OCI-M2 (cell line): ENCODE measurements around the gene DCST2.

Source experiments
- DNase-seq: peaks from one replicate; lab custom pipeline; 2025; ENCODE audit not compliant: unreplicated experiment; lab: John Stamatoyannopoulos, UW

The DCST2 gene

GRCh38 chr1:155050560-155051341 is 17.2 kb upstream of the DCST2 start, which contains the start of gene ADAM15:
TSS of gene ADAM15 (plus strand) at chr1:155051316. CDS start at chr1:155051387, 71 bp downstream.
- no peak for DNase-seq

- DNase-seq: no peak
Measured at GRCh38 chr1:155049651-155050559, 16.3 kb upstream of the DCST2 start.

- no peak for DNase-seq
Measured at GRCh38 chr1:155048449-155049334, 15.1 kb upstream of the DCST2 start.

GRCh38 chr1:155044812-155045657 is 11.5 kb upstream of the DCST2 start:
- DNase-seq: peak; percentile 26

GRCh38 chr1:155044365-155044764 is 10.8 kb upstream of the DCST2 start:
- no peak for DNase-seq

- DNase-seq: no peak
Measured at GRCh38 chr1:155043793-155044192, 10.2 kb upstream of the DCST2 start.

- no peak for DNase-seq
Measured at GRCh38 chr1:155043301-155043702, 9.7 kb upstream of the DCST2 start.

- DNase-seq: no peak
Measured at GRCh38 chr1:155042789-155043188, 9.2 kb upstream of the DCST2 start.

- no peak for DNase-seq
Measured at GRCh38 chr1:155040358-155041093, 6.9 kb upstream of the DCST2 start.

- DNase-seq: no peak
Measured at GRCh38 chr1:155039308-155039669, 5.7 kb upstream of the DCST2 start.

- no peak for DNase-seq
Measured at GRCh38 chr1:155038602-155039307, 5.2 kb upstream of the DCST2 start.

- DNase-seq: no peak
Measured at GRCh38 chr1:155037851-155038441, 4.4 kb upstream of the DCST2 start.

- no peak for DNase-seq
Measured at GRCh38 chr1:155037043-155037442, 3.5 kb upstream of the DCST2 start.

- DNase-seq: no peak
Measured at GRCh38 chr1:155035936-155036335, 2.4 kb upstream of the DCST2 start.

- no peak for DNase-seq
Measured at GRCh38 chr1:155034318-155035208, 982 bp upstream of the DCST2 start.

- no peak for DNase-seq
Measured at GRCh38 chr1:155032886-155033285, 695 bp downstream of the DCST2 start.

GRCh38 chr1:155030899-155031298 is 2.7 kb downstream of the DCST2 start:
- DNase-seq: no peak
